Measurements from ENCODE around the gene SPRN. TPM values are rescaled to one million over a fixed set of nuclear protein-coding genes. Genes with fewer than 3 reads are reported as not detected.
A peak's percentile ranks its signal among the peaks of the same experiment; 100 is the strongest.
"Not testable (repeated sequence)": the region's sequence is repeated elsewhere in the genome, so short reads cannot be mapped to it uniquely, and the experiment has no call there.

The SPRN gene
- total RNA-seq, 1 experiment from 2014 or later, result 0.59 TPM

- TF ChIP-seq PRDM15 (CRISPR knock-in tag; IDR thresholded peaks at IDR 0.05) (no peak), ATF1 (CRISPR knock-in tag; IDR thresholded peaks at IDR 0.05) (no peak)
Observed at GRCh38 chr10:133439517-133440461, 15.4 kb upstream of the SPRN start (continued).

GRCh38 chr10:133438711-133439273 is 14.4 kb upstream of the SPRN start:
- peaks cover 11% of the 10 kb centered on the region for H3K27me3 Mint-ChIP-seq (ENCODE audit: low read depth)
- H3K27ac Mint-ChIP-seq, result no peak overlapping the region
- no peak overlapping the region for H3K4me3 Mint-ChIP-seq
- CTCF ChIA-PET, result interaction anchor here (0.6 kb wide), 1 partner anchor 114 kb away, joined by 3 read pairs; no protein-coding TSS in a partner anchor
- no peak for DNase-seq (ENCODE audit: low spot score)
- H3K4me1 Mint-ChIP-seq, result no peaks in the 10 kb centered on the region
- POLR2A ChIA-PET, result no interaction called here
- TF ChIP-seq NFE2L1 (CRISPR knock-in tag; IDR thresholded peaks at IDR 0.05) (no peak), USF2 (CRISPR knock-in tag; IDR thresholded peaks at IDR 0.05) (peak; percentile 49; the same call in 1 of the 2 replicates), ZNF138 (CRISPR knock-in tag; conservative IDR thresholded peaks at IDR 0.05) (no peak)
- H3K36me3 Mint-ChIP-seq, result peaks cover 50% of the 10 kb centered on the region
- H3K9me3 Mint-ChIP-seq, result peaks cover 64% of the 10 kb centered on the region
- no peak for ATAC-seq

- H3K27me3 Mint-ChIP-seq (ENCODE audit: low read depth); DNase-seq (ENCODE audit: low spot score); H3K4me3 Mint-ChIP-seq; ATAC-seq; POLR2A ChIA-PET; CTCF ChIA-PET; H3K4me1 Mint-ChIP-seq; H3K27ac Mint-ChIP-seq: not testable (repeated sequence)
- H3K36me3 Mint-ChIP-seq, result peaks cover 17% of the 10 kb centered on the region
- H3K9me3 Mint-ChIP-seq, result peaks cover 39% of the 10 kb centered on the region
Observed at GRCh38 chr10:133432789-133433188, 8.4 kb upstream of the SPRN start.

GRCh38 chr10:133431888-133432613 is 7.6 kb upstream of the SPRN start:
- H3K4me3 Mint-ChIP-seq; DNase-seq (ENCODE audit: low spot score); ATAC-seq; POLR2A ChIA-PET; CTCF ChIA-PET; H3K27ac Mint-ChIP-seq; H3K4me1 Mint-ChIP-seq; H3K27me3 Mint-ChIP-seq (ENCODE audit: low read depth): not testable (repeated sequence)
- H3K36me3 Mint-ChIP-seq, result peaks cover 13% of the 10 kb centered on the region
- H3K9me3 Mint-ChIP-seq, result peaks cover 33% of the 10 kb centered on the region

- H3K27ac Mint-ChIP-seq; H3K4me3 Mint-ChIP-seq; ATAC-seq; DNase-seq (ENCODE audit: low spot score); POLR2A ChIA-PET; H3K4me1 Mint-ChIP-seq; CTCF ChIA-PET; H3K27me3 Mint-ChIP-seq (ENCODE audit: low read depth); H3K36me3 Mint-ChIP-seq: not testable (repeated sequence)
- H3K9me3 Mint-ChIP-seq, result peaks cover 21% of the 10 kb centered on the region
Observed at GRCh38 chr10:133429571-133429970, 5.1 kb upstream of the SPRN start.

GRCh38 chr10:133424102-133424501 is 323 bp downstream of the SPRN start:
- H3K9me3 Mint-ChIP-seq; POLR2A ChIA-PET; H3K27ac Mint-ChIP-seq; H3K36me3 Mint-ChIP-seq; CTCF ChIA-PET; DNase-seq (ENCODE audit: low spot score); H3K4me3 Mint-ChIP-seq; H3K4me1 Mint-ChIP-seq: not testable (repeated sequence)
- ATAC-seq, result peak; percentile 10
- peaks cover 14% of the 10 kb centered on the region for H3K27me3 Mint-ChIP-seq (ENCODE audit: low read depth)

Data from WTC11 (cell line).